GM23338 (cell line): ENCODE measurements around the gene SCRG1. TPM values are rescaled to one million over a fixed set of nuclear protein-coding genes. Genes with fewer than 3 reads are reported as not detected.

Experiments used
- ATAC-seq: fragments of 200-7000 bp; cut with Tn5 transposase; 3 replicates; pipeline ENCODE4 v1.9.1; 2020
- DNase-seq: peaks from one replicate; pipeline ENCODE4 v3.0.0-alpha.2; 2015; ENCODE audit warnings: low spot score
- H2AFZ ChIP-seq: fragments of 200-600 bp; sonication (generic); 2 replicates; pipeline ENCODE4 v1.8.0; 2016; ENCODE audit warnings: antibody characterized with exemption, mild to moderate bottlenecking, moderate library complexity
- H3F3A ChIP-seq: fragments of 200-600 bp; sonication (generic); replicated peaks from 2 replicates; pipeline ENCODE4 v1.8.0; 2017; ENCODE audit warnings: antibody characterized with exemption, mixed run types, low read depth
- H3K27ac ChIP-seq: fragments of 200-600 bp; sonication (generic); 2 replicates; pipeline ENCODE4 v1.6.1; 2016; ENCODE audit warnings: low read depth
- H3K27me3 ChIP-seq: fragments of 200-600 bp; sonication (generic); 2 replicates; pipeline ENCODE4 v1.8.0; 2016; ENCODE audit warnings: mild to moderate bottlenecking, mixed run types, moderate library complexity; ENCODE audit not compliant: insufficient read depth
- H3K36me3 ChIP-seq: fragments of 200-600 bp; sonication (generic); 2 replicates; pipeline ENCODE4 v1.8.0; 2016; ENCODE audit warnings: mild to moderate bottlenecking; ENCODE audit not compliant: insufficient read depth
- H3K4me1 ChIP-seq: fragments of 200-600 bp; sonication (generic); 2 replicates; pipeline ENCODE4 v1.8.0; 2016; ENCODE audit warnings: mild to moderate bottlenecking, moderate library complexity; ENCODE audit not compliant: insufficient read depth
- H3K4me2 ChIP-seq: fragments of 200-600 bp; sonication (generic); 2 replicates; pipeline ENCODE4 v1.7.1; 2017; ENCODE audit warnings: mixed run types
- H3K4me3 ChIP-seq: fragments of 200-600 bp; sonication (generic); 2 replicates; pipeline ENCODE4 v1.6.1; 2016; ENCODE audit warnings: mixed run types
- H3K79me2 ChIP-seq: fragments of 200-600 bp; sonication (generic); replicated peaks from 2 replicates; pipeline ENCODE4 v1.8.0; 2017; ENCODE audit warnings: mild to moderate bottlenecking; ENCODE audit not compliant: insufficient read depth
- H3K9me2 ChIP-seq: fragments of 200-600 bp; sonication (generic); 2 replicates; pipeline ENCODE4 v1.8.0; 2017; ENCODE audit not compliant: insufficient read depth
- H4K20me1 ChIP-seq: fragments of 200-600 bp; sonication (generic); replicated peaks from 2 replicates; pipeline ENCODE4 v1.8.0; 2017; ENCODE audit warnings: mild to moderate bottlenecking; ENCODE audit not compliant: insufficient read depth
- H3K27ac Mint-ChIP-seq: 2 replicates; pipeline ENCODE4 v1.8.0; 2020; ENCODE audit warnings: inconsistent platforms, mild to moderate bottlenecking, moderate library complexity, mixed read lengths
- H3K27me3 Mint-ChIP-seq: 3 replicates; pipeline ENCODE4 v1.8.0; 2022; ENCODE audit warnings: low read depth, mild to moderate bottlenecking, moderate library complexity, mixed read lengths, inconsistent platforms; ENCODE audit not compliant: insufficient read depth, poor library complexity
- H3K36me3 Mint-ChIP-seq: 3 replicates; pipeline ENCODE4 v1.8.0; 2021; ENCODE audit warnings: low read depth, mild to moderate bottlenecking, inconsistent platforms, moderate library complexity, mixed read lengths
- H3K4me1 Mint-ChIP-seq: 3 replicates; pipeline ENCODE4 v1.8.0; 2020; ENCODE audit warnings: mild to moderate bottlenecking, inconsistent platforms, mixed read lengths
- H3K4me3 Mint-ChIP-seq: 3 replicates; pipeline ENCODE4 v1.8.0; 2021; ENCODE audit warnings: moderate library complexity, mild to moderate bottlenecking, inconsistent platforms, mixed read lengths
- H3K9me3 Mint-ChIP-seq: 3 replicates; pipeline ENCODE4 v1.8.0; 2020; ENCODE audit warnings: moderate library complexity, mild to moderate bottlenecking, inconsistent platforms, mixed read lengths
- CREB1 ChIP-seq: fragments of 250-450 bp; sonication (Bioruptor Pico); IDR thresholded peaks from 2 replicates; pipeline ENCODE4 v1.5.0; 2020; ENCODE audit warnings: low read depth, mild to moderate bottlenecking, moderate library complexity
- EZH2 ChIP-seq: fragments of 200-600 bp; sonication (generic); IDR thresholded peaks from one replicate; pipeline ENCODE4 v1.8.0; 2017; ENCODE audit warnings: antibody characterized with exemption, mild to moderate bottlenecking, low read depth; ENCODE audit not compliant: unreplicated experiment
- EZH2phosphoT487 ChIP-seq: fragments of 200-600 bp; sonication (generic); IDR thresholded peaks from one replicate; pipeline ENCODE4 v1.8.1; 2018; ENCODE audit warnings: antibody characterized with exemption; ENCODE audit not compliant: unreplicated experiment
- JUNB ChIP-seq: IDR thresholded peaks from one replicate; pipeline ENCODE4 v1.6.1; 2016; ENCODE audit warnings: antibody characterized with exemption; ENCODE audit not compliant: unreplicated experiment
- NANOG ChIP-seq: IDR thresholded peaks from 2 replicates; pipeline ENCODE4 v1.6.1; 2016; ENCODE audit warnings: antibody characterized with exemption, borderline replicate concordance
- POLR2AphosphoS5 ChIP-seq: IDR thresholded peaks from 2 replicates; pipeline ENCODE4 v1.6.1; 2016; ENCODE audit warnings: antibody characterized with exemption, low read depth
- STAT1 ChIP-seq: IDR thresholded peaks from one replicate; pipeline ENCODE4 v1.6.1; 2016; ENCODE audit warnings: antibody characterized with exemption; ENCODE audit not compliant: unreplicated experiment
- ZNF114 ChIP-seq: fragments of 250-450 bp; sonication (Bioruptor Pico); IDR thresholded peaks from 2 replicates; pipeline ENCODE4 v1.5.0; 2020; ENCODE audit warnings: mild to moderate bottlenecking, moderate library complexity
- ZNF331 ChIP-seq: fragments of 250-450 bp; sonication (Bioruptor Pico); IDR thresholded peaks from 2 replicates; pipeline ENCODE4 v1.5.0; 2020; ENCODE audit warnings: low read depth, mild to moderate bottlenecking, moderate library complexity
- ZNF462 ChIP-seq: fragments of 250-450 bp; sonication (Bioruptor Pico); IDR thresholded peaks from 2 replicates; pipeline ENCODE4 v1.5.0; 2020; ENCODE audit warnings: mild to moderate bottlenecking, moderate library complexity
- polyA plus RNA-seq: library from polyadenylated mRNA; unstranded; fragments of >200 nt; fragmentation: Nextera tagmentation; extraction: Ambion mirVana; gene quantifications from 2 replicates; pipeline ENCODE4 v1.2.1, GENCODE V29; 2016
- total RNA-seq: library from RNA; depleted of rRNA; stranded (reverse); fragments of >200 nt; shearing (Covaris generic); gene quantifications from 2 replicates; pipeline ENCODE4 v1.2.3, GENCODE V29; 2014
- TF ChIP-seq, protein P1 (sequence below), 2 experiments: fragments of 200-600 bp in 1 of 2; sonication (generic) in 1 of 2; conservative IDR thresholded peaks; 2 replicates each; pipeline versions ENCODE4 v1.5.1 to v1.6.1; 2016 to 2017; ENCODE audit warnings: antibody characterized with exemption in 2 of 2, low read depth in 2 of 2, mild to moderate bottlenecking in 2 of 2, moderate library complexity in 1 of 2
- TF ChIP-seq, protein P2 (sequence below): IDR thresholded peaks from 2 replicates; pipeline ENCODE4 v1.6.1; 2016; ENCODE audit warnings: antibody characterized with exemption
- TF ChIP-seq, protein P3 (sequence below): IDR thresholded peaks from one replicate; pipeline ENCODE4 v1.6.1; 2018; ENCODE audit warnings: antibody characterized with exemption; ENCODE audit not compliant: unreplicated experiment

SCRG1 gene
- total and polyA plus RNA-seq, 2 experiments from 2014 or later: 0.45 TPM; not detected in 1

- no peaks in the 10 kb centered on the region for H3K36me3 Mint-ChIP-seq
- Histone ChIP-seq H2AFZ (no peak overlapping the region), H4K20me1 (no peaks in the 10 kb centered on the region), H3K27ac (no peak overlapping the region), H3K79me2 (no peaks in the 10 kb centered on the region), H3K4me3 (no peak overlapping the region), H3K36me3 (no peaks in the 10 kb centered on the region), H3K4me2 (no peak overlapping the region), H3K4me1 (no peaks in the 10 kb centered on the region), H3K9me2 (no peaks in the 10 kb centered on the region), H3K27me3 (no peaks in the 10 kb centered on the region), H3F3A (no peaks in the 10 kb centered on the region; the same call in 1 of the 2 replicates)
- no peaks in the 10 kb centered on the region for H3K4me1 Mint-ChIP-seq
- no peak for ATAC-seq
- H3K27me3 Mint-ChIP-seq: peaks cover 7% of the 10 kb centered on the region
- H3K9me3 Mint-ChIP-seq: no peaks in the 10 kb centered on the region
- TF ChIP-seq STAT1: no peak
- no peak for TF ChIP-seq ZNF114 (CRISPR knock-in tag)
- no peak for TF ChIP-seq ZNF331 (CRISPR knock-in tag)
- TF ChIP-seq POLR2AphosphoS5: no peak
- TF ChIP-seq, protein P1, sequence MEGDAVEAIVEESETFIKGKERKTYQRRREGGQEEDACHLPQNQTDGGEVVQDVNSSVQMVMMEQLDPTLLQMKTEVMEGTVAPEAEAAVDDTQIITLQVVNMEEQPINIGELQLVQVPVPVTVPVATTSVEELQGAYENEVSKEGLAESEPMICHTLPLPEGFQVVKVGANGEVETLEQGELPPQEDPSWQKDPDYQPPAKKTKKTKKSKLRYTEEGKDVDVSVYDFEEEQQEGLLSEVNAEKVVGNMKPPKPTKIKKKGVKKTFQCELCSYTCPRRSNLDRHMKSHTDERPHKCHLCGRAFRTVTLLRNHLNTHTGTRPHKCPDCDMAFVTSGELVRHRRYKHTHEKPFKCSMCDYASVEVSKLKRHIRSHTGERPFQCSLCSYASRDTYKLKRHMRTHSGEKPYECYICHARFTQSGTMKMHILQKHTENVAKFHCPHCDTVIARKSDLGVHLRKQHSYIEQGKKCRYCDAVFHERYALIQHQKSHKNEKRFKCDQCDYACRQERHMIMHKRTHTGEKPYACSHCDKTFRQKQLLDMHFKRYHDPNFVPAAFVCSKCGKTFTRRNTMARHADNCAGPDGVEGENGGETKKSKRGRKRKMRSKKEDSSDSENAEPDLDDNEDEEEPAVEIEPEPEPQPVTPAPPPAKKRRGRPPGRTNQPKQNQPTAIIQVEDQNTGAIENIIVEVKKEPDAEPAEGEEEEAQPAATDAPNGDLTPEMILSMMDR (conservative IDR thresholded peaks at IDR 0.05; ENCODE audit: low read depth in 2 of 2): no peak
- no peak for TF ChIP-seq JUNB
- TF ChIP-seq EZH2phosphoT487: no peak
- TF ChIP-seq, protein P2, sequence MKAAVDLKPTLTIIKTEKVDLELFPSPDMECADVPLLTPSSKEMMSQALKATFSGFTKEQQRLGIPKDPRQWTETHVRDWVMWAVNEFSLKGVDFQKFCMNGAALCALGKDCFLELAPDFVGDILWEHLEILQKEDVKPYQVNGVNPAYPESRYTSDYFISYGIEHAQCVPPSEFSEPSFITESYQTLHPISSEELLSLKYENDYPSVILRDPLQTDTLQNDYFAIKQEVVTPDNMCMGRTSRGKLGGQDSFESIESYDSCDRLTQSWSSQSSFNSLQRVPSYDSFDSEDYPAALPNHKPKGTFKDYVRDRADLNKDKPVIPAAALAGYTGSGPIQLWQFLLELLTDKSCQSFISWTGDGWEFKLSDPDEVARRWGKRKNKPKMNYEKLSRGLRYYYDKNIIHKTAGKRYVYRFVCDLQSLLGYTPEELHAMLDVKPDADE: no peak
- TF ChIP-seq CREB1 (CRISPR knock-in tag): no peak
- no peak for TF ChIP-seq NANOG
- TF ChIP-seq EZH2: no peak
- TF ChIP-seq, protein P3, sequence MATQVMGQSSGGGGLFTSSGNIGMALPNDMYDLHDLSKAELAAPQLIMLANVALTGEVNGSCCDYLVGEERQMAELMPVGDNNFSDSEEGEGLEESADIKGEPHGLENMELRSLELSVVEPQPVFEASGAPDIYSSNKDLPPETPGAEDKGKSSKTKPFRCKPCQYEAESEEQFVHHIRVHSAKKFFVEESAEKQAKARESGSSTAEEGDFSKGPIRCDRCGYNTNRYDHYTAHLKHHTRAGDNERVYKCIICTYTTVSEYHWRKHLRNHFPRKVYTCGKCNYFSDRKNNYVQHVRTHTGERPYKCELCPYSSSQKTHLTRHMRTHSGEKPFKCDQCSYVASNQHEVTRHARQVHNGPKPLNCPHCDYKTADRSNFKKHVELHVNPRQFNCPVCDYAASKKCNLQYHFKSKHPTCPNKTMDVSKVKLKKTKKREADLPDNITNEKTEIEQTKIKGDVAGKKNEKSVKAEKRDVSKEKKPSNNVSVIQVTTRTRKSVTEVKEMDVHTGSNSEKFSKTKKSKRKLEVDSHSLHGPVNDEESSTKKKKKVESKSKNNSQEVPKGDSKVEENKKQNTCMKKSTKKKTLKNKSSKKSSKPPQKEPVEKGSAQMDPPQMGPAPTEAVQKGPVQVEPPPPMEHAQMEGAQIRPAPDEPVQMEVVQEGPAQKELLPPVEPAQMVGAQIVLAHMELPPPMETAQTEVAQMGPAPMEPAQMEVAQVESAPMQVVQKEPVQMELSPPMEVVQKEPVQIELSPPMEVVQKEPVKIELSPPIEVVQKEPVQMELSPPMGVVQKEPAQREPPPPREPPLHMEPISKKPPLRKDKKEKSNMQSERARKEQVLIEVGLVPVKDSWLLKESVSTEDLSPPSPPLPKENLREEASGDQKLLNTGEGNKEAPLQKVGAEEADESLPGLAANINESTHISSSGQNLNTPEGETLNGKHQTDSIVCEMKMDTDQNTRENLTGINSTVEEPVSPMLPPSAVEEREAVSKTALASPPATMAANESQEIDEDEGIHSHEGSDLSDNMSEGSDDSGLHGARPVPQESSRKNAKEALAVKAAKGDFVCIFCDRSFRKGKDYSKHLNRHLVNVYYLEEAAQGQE: no peak
- TF ChIP-seq ZNF462: no peak
- no peak for DNase-seq
- H3K27ac Mint-ChIP-seq: no peak overlapping the region
- H3K4me3 Mint-ChIP-seq: no peak overlapping the region
Observed at GRCh38 chr4:173415092-173415491, 16.2 kb upstream of the SCRG1 start.
